Measurements from ENCODE around the gene PFKL.
A peak's percentile ranks its signal among the peaks of the same experiment; 100 is the strongest.
"Not testable (repeated sequence)": the region's sequence is repeated elsewhere in the genome, so short reads cannot be mapped to it uniquely, and the experiment has no call there.

Gene PFKL

DNA sequence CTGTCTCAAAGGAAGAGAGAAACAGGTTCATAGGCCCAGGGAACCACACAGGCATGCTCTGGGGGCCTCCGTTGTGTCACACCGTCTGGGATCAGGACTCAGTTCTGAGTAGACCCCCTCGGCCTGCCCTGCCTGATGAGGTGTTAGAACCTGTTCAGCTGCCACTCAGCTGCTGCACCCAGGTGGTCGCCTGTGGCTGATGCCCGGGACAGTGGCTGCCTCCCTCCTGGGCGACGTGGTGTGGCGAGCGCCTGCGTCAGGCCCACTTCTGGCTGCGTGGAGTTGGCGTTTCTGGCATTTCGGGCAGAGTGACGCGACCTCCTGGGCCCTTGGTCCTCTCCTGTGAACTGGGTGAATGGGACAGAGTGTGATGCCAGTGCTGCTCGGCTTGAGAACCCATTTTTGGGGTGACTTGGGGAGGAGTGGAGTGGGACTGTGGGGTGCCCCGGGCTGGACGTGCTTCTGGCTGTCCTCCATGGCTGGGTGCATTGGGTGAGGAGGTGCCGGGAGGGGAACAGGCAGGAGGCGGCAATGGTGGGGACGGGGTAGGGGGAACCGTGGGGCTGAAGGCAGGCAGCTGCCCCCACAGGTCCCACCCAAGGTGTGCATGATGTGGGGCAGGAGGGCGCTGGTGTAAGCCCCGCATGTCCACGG lies 28.5 kb downstream of the PFKL start:
- no peak for DNase-seq (ENCODE audit: low spot score)

DNA sequence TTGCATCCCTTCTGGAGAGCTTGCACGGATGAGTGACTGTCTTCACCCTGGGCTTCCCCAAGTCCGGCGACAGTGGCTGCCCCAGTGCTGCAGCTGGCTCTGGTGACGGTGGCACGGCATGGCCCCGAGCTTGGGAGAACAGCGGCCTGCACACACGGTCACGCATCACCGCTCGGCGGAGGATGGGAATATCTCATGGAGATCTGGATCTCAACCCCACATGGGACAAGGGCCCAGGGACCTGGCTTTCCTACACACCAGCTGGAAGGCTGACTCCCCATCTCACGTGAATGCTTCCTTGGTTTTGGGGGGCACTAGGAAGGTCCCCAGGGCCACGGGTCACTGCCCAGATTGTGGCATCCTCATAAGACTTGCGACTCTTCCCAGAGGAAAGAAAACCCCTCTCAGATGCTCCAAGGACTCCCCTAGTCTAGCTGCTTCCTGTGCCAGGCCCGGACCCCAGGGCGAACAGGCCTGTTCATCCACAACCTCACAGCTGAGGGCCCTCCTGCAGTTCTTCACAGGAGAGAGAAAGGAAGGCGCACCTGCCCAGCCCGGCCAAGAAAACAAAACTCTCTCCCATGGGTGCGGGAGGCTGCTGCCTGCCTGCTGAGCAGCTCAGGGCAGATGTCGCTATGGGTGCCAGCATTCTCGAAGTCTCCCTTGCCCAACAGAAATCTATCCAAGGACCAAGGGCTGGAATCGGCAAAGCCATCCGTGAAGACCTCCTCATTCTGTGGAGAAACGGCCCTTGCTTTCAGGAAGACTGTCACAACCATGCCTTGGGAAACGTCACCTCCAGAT lies 29.4 kb downstream of the PFKL start:
- DNase-seq (ENCODE audit: low spot score) = no peak

DNA sequence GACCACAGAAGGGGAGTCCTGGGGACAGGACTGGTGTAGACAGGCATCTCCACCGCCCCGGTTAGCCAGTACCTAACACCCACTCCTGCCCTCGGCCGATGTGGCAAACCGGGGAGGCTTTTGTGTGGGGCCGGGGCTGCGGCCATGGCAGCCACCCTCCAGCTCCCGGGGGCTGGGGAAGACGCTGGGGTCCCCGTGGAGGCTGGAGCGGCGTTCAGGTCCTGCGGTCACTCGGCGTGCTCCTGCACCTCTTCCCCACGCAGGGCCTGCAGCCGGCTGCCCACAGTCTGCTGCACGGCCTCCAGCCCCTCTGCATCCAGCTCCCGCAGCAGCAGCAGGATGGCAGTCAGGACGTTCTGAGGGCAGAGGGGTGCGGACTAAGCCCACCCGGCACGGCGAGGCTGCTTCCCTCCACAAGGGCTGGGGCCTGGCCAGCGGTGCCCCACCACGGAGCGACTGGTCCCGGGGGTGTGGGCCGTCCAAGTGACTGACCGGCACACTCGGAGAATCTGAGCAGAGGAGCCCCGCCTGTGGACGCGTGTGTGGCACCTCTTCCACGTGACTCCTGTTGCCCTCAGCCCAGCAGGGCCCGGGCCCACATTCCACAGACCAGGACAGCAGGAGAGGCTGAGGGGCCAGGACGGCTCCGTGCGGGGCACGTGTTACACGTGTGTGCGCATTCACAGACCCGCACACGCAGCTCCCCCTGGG lies 30.3 kb downstream of the PFKL start:
- no peak for DNase-seq (ENCODE audit: low spot score)

DNA sequence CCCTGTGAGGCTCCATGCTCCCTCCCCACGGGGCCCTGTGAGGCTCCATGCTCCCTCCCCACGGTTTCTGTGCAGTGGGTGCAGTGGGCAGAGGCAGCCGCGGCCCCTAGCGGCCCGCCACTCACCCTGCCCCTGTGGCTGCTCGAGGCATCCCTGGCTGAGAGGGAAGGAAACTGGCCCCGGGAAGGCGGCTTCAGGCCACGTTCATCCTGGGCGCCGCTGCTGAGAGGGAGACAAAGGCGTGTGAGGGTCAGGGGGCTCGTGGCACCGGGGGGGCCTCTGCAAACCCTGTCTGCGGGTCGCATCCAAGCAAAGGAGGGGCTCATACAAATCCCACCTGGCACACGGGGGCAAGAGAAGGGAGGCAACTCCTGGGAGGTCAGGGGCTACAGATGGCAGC lies 30.8 kb downstream of the PFKL start:
- DNase-seq (ENCODE audit: low spot score) = no peak

DNA sequence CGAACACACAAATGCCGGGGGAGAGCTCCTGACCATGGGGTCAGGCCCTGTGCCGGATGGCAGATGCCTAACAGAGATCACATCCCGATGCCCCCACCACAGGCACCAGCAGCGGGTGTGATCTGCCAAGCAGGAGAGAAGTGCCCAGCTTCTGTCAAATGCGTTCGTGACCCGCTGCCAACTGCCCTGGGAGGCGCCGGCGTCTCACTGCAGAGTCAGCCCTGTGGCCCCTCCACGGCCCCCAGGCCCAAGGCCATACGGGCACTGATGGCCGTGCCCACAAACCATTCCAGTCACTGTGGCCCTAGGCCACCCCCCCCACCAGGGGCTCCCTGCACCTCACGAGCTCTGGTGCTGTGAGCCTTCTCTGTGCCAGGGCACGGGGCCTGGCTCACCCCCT lies 31.4 kb downstream of the PFKL start:
- DNase-seq (ENCODE audit: low spot score) = no peak

DNA sequence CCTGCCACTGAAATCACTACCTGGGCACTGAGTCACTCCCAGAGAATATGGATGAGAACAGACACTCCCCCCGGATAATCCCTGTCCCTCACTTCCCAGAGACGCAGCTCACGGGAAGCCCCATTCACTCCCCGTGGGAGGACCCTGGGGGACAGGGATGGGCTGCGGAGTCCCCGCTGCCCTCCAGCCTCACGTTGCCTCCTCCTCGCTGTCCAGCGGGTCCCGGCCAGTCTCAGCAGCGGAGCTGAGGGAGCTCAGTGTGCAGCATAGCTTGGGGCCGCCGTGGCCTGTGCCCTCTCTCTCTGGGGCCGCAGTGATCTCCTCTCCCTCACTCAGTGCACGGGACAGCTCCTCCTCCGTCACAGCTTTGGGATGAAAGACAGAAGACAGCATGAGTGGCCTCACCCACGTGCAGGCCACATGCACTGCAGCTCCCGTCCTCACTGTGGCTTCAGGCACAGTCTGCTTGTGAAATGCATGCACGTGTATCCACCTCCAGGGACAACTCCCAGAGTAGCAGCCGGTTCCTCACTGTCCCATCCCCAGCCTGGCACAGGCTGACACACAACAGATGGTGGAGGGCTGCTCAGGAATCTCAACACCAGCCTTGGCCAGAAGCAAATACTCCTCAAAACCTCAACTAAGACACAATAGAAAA lies 31.9 kb downstream of the PFKL start:
- no peak for DNase-seq (ENCODE audit: low spot score)

DNA sequence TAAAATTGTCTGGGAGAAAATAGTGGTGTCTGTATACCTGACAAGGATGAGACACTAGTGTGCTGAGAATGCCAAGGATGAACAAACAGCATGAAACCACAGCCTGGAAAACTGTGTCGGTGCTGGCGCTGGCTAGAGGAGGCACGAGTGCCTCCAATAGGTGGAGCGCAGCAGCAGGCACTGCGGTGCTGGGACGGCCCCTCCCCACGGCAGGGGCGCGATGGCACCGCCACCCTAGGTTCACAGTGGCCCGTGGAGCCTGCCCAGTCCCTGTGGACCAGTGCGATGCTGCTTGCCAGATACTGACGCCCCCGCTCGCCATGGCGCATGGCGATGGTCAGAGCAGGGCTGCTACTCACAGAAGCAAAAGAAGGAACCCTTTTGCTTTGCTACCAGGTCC lies 32.5 kb downstream of the PFKL start:
- DNase-seq (ENCODE audit: low spot score) = no peak

DNA sequence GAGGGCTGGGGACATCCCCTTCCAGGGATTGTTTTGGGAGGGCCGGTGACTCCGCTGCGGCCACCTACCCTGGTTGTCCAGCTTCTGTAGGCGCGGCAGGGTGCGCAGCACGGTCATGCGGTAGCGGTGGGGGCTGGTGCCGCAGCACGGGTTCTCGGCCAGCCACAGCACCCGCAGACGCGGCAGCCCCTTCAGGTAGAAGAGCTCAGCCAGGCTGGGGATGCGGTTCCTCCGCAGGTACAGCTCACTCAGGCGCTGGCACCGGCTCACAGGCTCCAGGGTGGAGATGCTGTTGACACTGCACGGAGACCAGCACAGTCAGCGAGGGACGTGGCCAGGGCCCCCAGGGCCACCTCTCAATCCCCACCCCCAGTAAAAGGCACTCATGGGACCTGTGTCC lies 33.1 kb downstream of the PFKL start:
- no peak for DNase-seq (ENCODE audit: low spot score)

DNA sequence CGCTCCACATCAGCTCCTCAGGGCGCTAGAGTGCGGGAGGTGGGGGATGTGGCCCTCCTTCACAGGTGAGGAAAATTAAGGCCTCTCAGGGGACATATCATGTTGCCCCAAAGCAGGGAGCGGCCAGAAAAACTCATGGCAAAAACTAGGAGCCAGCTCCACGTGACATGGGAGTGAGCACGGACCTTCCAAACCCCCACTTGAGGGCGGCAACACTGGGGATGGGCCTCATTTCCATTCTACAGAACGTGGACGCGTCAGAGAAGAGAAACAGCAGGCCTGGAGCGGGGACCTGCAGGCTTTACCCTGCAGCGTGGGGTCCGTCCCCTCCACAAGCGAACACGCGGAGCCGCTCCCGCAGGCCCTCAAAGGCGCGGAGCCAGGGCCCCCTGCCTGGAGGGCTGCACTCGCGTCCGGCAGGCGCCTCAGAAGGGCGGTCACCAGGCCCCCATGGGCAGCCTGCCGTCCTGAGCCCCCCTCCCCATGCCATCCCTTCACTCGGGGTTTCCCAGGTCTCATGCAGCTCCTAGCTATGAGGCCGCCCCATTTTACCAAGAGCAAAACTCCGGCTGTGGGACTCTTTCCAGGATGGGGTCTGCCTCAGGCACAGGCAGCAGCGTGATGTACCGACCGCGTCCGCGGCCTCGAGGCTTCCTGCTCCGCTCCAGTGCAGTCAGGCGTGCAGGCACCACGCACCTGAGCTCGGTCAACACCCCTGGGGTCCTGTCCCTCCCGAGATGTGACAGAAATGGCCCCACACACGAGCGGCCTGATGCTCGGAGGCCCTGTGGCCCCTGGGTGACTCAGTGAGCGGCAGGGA lies 33.9 kb downstream of the PFKL start:
- DNase-seq (ENCODE audit: low spot score) = no peak

DNA sequence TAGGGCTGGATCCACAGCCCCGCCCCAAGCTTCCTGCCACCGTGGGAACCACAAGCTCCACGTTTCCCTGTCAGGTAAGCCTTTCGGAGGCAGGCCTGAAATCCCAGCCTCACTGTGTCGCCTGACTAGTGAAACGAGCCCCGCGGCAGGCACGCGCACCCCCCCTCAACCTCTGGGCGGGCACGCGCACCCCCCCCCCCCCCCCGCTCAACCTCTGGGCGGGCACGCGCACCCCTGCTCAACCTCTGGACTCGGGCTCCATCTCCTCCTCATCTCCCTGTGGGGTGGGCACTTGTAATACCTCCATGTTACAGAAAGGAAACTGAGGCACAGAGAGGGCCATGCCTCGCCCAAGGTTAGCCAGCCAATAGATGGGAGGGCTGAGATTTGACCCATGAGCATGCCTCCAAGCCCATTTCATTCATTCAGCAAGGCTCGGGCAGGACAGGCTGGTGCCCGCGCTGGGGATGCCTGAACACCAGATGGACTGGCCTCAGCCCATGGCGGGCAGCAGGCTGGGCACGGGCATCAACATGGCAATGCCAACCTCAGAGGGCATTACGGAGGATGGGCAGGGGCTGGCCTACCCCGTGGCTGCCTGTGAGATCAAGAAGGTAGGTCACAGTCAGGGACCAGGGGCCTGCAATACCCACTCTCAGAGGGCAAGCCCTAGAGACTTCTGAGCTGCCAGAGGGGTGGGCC lies 34.6 kb downstream of the PFKL start:
- no peak for DNase-seq (ENCODE audit: low spot score)

DNA sequence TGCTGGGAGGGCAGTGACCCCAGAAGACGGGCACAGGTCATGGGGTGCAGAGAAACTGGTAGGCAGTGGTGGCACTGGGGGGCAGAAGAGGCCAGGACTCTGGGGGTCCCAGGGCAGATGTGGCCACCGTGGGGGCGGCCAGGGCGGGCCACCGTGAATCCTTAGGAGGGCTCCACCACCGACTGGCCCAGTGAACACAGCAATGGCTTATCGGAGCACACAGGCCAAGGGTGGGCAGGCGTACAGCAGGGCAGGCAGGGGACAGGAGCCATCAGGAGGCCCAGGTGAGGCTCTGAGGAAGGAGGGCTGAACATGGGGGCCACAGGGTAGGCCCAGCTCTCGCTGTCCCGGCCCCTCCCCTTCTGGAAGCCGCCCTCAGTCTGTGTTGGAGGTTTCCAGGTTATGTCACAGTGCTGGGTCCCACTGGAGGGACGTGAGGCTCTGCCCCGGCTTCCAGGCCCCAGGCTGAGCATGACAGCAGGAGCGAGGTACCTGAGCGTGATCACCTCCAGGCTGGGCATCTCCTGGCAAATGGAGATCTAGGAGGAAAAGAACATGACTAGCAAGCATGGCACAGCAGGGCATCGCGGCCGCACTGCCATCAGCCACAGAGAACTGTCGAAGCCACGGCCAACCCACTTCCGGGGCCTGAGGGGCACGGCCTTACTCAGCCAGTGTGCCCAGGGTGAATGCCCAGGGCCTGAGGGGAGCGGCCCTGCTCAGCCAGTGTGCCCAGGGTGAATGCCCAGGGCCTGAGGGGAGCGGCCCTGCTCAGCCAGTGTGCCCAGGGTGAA lies 35.6 kb downstream of the PFKL start:
- DNase-seq (ENCODE audit: low spot score) = no peak

DNA sequence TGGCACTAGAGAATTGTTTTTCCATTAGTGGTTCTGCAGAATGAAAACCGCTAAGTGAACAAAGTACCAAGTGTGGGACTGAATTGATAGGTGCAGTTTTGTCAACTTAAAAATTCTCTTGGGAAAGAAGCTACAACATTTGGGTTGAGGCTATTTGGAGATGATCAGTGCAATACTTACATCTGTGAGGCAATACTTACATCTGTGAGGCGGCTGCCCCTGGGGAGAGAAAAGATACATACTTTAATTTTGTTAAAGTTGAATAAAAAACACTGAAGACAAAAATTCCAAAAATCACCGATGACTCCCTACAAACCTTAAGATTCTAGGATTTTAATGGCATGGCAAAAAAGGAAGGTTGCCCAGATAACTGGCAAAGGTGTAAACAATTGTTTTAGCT lies 37.6 kb downstream of the PFKL start:
- no peak for DNase-seq (ENCODE audit: low spot score)

DNA sequence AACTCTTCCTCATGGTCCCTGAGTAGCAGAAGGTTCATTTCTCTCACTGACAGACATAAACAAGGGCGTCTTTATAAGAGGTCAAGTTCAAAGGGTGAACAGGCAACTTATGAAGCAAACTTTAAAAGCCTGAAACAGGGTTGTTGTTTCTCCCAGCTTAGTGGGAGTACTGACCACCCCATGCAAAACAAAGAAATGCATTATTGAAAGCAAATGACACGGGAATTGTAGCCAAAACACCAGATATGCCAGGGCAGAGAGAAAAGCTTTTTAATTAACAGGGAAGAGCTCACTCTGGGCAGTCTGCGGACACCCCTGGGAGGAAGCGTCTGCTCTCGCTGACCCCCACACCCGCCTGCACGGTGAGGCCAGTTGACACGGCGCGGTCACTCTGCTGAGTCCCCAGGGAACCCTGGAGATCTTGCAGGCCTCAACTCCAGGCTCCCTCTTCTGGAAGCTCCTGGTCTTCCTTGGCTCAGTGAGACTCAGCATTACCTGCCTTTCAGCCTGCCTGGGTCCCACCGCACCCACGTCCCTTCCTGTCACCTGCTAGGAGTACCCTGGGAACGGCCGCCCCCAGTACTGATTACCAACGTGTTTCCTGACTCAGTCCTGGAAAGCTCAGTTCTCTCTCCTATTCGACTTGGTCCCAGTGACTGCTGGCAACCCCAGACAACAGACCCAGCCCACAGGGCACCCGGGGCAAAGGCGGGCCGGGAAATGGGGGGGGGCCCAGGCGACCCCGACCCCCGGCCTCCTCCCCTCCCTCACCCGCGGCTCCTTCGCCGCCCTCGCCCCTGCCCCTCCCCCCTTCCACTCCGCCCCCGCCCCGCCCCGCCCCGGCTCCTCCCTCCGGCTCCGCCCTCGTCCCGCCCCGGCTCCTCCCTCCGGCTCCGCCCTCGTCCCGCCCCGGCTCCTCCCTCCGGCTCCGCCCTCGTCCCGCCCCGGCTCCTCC lies 38.4 kb downstream of the PFKL start:
- DNase-seq (ENCODE audit: low spot score) = peak; percentile 23

DNA sequence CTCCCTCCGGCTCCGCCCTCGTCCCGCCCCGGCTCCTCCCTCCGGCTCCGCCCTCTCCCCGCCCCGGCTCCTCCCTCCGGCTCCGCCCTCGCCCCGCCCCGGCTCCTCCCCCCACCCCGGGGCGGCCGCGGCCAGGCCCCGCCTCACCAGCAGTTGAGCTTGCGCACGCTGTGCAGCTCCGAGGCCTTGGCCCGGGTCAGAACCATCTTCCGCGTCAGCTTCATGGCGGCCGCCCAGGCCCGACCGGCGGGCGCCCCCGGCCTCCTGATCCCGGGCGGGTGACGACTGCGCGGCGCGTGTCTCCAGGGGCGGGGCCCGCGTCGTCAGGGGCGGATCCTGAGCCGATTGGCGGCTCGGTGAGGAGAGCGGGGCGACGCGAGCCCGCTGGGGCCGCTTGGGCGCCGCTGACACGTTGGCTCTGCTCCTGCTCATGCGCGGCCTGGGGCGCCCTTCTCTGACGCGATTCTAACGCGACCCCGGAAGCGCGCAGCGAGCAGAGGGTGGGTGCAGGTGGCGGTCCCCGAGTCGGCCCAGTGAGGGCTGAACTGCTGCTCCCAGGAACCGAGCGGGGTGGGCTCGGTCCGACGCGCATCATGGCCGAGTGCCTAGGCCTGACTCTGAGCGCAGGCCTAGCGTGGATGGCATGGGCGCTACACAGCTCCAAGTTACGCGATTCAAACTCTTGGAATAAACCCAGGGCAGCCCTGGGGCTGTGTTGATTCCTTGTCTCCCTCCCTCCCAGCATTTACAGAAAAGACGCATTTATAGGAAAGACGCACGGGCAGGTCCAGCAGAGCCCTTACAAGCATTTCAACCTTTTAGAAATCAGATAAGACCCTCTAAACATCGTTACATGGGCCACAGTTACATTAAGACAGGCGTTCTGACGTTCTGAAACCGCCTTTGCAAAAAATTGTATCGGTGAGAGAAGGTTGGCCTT lies 39.4 kb downstream of the PFKL start, which contains the start of gene CFAP410:
TSS of gene CFAP410 (minus strand) at position 420 of the 940 bp plus-strand sequence. CDS start at position 224, 196 bp downstream.
- DNase-seq (ENCODE audit: low spot score) = peak; percentile 95

DNA sequence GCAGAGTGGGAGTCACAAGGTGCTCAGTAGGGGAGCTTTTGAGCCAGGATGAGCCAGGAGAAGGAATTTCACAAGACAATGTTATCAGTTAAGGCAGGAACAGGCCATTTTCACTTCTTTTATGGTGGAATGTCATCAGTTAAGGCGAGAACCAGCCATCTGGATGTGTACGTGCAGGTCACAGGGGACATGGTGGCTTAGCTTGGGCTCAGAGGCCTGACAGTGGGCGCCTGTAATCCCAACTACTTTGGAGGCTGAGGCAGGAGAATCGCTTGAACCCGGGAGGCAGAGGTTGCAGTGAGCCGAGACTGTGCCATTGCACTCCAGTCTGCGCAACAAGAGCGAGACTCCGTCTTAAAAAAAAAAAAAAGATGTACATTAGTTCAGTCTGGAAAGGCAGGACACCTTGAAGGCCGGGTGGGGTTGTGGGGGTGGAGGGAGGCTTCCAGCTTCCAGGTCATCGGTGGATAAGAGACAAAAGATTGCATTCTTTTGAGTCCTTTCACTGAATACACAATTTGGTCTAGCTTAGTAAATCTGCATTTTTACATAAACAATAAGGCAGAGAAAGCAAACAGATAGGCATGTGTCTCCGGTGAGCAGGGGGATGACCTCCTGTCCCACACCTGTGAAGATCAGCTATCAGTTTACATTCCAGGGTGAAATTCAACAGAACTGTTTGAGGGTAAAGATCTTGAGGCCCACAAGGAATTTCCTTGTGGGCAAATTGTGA lies 42.0 kb downstream of the PFKL start:
- not testable (repeated sequence) for DNase-seq (ENCODE audit: low spot score)

DNA sequence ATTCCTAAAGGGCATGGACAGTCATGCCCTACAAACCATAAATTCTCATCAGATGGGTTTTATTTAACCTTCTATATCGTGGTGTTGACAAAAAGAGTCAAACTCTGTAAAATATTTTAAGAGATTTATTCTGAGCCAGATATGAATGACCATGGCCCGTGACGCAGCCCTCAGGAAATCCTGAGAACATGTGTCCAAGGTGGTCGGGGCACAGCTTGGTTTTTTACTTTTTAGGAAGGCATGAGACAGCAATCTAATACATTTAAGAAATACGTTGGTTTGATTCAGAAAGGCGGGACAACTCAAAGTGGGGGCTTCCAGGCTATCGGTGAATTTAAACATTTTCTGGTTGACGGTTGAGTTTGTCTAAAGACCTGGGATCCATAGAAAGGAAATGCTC lies 43.1 kb downstream of the PFKL start:
- not testable (repeated sequence) for DNase-seq (ENCODE audit: low spot score)

DNA sequence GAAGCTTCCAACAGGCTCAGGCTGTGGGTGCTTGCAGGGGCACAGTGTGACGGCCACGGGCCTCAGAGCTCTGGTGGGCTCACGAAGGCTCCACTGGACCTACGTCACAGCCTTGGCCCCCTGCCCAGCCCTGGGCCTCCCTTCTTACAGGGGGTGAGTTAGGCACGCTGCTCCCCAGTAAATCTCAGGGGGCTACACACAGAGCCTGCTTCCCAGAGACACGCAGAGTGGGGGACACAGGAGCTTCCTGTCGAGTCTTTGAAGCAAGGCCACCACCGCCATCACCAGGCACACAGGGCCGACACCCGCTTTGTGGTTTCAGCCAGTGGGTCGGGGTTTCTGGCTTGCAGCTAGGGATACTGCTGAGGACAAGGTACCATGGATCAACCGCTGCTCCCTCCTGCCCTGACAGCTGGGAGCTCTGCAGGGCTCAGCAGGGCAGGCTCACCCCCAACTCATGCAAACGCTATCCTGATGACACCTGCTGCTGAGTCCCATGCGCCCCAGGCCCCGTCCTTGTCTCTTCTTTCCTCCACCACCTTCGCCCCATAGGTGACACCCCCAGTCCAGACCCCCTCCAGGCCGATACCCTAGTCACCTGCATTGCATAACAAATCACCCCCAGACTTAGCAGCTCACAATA lies 44.8 kb downstream of the PFKL start:
- DNase-seq (ENCODE audit: low spot score) = no peak

All from kidney capillary endothelial cell (primary cell).